ENCODE results near the gene CPNE1. TPM values are rescaled to one million over a fixed set of nuclear protein-coding genes. Genes with fewer than 3 reads are reported as not detected.
A peak's percentile ranks its signal among the peaks of the same experiment; 100 is the strongest.

Gene CPNE1
- total and polyA plus RNA-seq, 11 donors = 25.7 to 75.6 (median 56.0) TPM

DNA sequence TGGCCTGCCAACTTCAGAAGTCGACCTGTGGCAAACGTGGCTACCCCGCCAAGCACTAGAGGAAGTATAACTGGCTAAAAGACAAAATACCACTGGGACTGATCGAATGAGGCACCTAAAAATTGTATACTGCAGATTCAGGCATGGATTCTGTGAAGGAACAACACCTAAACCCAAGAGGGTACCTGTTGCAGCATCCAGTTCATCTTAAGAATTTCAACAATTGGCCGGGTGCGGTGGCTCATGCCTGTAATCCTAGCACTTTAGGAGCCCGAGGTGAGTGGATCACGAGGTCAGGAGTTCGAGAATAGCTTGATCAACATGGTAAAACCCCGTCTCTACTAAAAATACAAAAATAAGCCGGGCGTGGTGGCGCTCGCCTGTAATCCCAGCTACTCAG, 76.3 kb downstream of the CPNE1 start:
- no peak for TF ChIP-seq POLR2A (IDR thresholded peaks at IDR 0.05)
- no peak for TF ChIP-seq CTCF (IDR thresholded peaks at IDR 0.05)
- H3K4me1 ChIP-seq = no peaks in the 10 kb centered on the region
- no peak overlapping the region for H3K27ac ChIP-seq
- H3K36me3 ChIP-seq = no peaks in the 10 kb centered on the region
- H3K27me3 ChIP-seq = no peaks in the 10 kb centered on the region
- no peak overlapping the region for H3K4me3 ChIP-seq
- DNase-seq (no peak), ATAC-seq (no peak)
- intact Hi-C loops (cut with DNase I) = no loop called here
- no peaks in the 10 kb centered on the region for H3K9me3 ChIP-seq
- WGBS, 4 donors = 88 to 92% (median 90%) methylated on average over 14 of the region's 14 CpGs

DNA sequence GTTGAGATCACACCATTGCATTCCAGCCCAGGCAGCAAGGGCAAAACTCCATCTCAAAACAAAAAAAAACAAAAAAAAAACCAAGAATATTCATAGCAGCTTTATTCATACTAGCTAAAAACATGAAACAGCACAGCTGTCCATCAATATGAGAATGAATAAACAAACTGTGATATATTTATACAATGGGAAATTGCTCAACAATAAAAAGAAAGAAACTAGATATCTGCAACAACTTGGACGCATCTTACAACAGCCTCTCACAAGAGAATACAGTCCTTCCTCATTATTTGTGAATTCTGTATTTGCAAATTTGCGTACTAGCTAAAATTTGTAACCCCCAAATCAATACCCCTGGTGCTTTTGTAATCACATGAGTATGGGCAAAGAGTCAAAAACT, 77.3 kb downstream of the CPNE1 start:
- intact Hi-C loops (cut with DNase I) = no loop called here
- Histone ChIP-seq H3K36me3 (no peaks in the 10 kb centered on the region), H3K27ac (no peak overlapping the region), H3K4me1 (no peaks in the 10 kb centered on the region), H3K4me3 (no peak overlapping the region), H3K9me3 (peaks cover 0 to under 1% (median 0%) of the 10 kb centered on the region in 12 donors), H3K27me3 (no peaks in the 10 kb centered on the region)
- WGBS, 4 donors = 81 to 93% (median 88%) methylated on average over 2 of the region's 2 CpGs
- DNase-seq (no peak), ATAC-seq (no peak)
- TF ChIP-seq POLR2A (IDR thresholded peaks at IDR 0.05) (no peak), CTCF (IDR thresholded peaks at IDR 0.05) (no peak)

DNA sequence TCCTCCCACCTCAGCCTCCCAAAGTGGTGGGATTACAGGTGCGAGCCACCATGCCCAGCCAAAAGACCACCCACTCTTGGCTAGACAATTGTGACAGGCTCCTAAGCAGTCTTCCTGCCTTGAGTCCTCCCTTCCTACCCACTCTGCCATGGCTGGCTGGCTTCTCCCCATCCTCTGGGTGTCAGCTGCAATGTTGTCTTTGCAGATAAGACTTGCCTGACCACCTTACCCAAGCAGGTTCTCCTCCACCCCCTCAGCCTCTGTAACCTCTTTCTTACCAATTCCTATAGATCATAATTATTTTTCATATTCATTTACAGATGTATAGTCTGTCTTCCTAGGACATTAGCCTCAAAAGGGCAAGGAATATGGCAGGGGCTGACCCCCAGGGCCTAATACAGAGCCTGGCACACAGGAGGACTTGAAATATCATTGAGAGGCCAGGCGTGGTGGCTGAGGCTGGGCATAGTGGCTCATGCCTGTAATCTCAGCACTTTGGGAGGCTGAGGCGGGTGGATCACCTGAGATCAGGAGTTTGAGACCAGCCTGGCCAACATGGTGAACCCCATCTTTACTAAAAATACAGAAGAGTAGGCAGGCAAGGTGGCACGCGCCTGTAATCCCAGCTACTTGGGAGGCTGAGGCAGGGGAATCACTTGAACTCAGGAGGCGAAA, 77.8 kb downstream of the CPNE1 start:
- no peak for TF ChIP-seq CTCF (IDR thresholded peaks at IDR 0.05)
- TF ChIP-seq POLR2A (IDR thresholded peaks at IDR 0.05) = no peak
- no peak for DNase-seq
- 92 to 94% (median 93%) methylated on average over 6 of the region's 6 CpGs for WGBS, 4 donors
- intact Hi-C loops (cut with DNase I) = no loop called here
- Histone ChIP-seq H3K36me3 (no peaks in the 10 kb centered on the region), H3K4me1 (no peaks in the 10 kb centered on the region), H3K9me3 (peaks cover 0 to 5% (median 0%) of the 10 kb centered on the region in 12 donors), H3K27me3 (no peaks in the 10 kb centered on the region), H3K4me3 (no peak overlapping the region), H3K27ac (no peak overlapping the region)
- no peak for ATAC-seq

DNA sequence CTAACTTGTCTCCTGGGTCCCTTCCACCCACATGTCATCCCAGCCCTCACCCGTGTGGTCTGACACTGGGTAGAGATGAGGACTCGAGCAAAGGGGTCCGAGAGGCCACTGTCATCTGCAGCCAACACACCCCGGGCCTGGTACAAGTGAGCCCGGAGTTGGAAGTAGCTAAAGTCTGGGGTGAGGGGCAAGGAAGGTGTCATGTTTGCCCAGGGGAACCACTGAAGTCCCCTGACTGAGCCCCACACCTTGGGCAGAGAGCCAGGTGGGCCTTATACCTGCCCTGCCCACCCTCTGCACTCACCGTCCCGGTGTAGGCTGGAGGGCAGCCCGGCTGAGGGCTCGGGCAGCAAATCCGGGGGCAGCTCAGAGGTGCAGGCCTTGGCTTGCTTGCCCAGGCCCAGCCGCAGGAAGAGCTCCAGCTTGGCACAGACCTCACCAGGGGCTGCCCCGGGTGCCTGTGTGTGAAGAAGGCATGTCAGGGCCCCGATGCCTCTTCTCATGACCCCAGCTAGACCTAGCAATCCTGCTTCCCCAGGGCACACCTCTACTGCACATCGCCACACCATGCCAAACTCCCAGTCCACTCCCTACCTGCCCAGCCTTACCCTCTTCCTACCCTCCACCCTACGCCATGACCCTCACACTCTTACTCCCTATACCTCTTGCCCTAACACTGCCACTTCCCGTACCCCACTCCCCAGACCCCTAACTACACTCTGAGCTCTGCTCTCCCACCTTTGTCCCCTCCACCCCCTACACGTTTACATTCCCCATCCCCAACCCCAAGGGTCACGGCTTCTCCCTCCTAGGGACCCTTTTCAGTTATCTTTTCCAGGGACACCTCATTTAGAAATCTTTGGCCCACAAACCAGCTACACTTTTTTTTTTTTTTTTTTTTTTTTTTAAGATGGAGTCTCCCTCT, 80.8 kb downstream of the CPNE1 start:
- Histone ChIP-seq H3K4me3 (no peak overlapping the region), H3K27me3 (no peaks in the 10 kb centered on the region), H3K27ac (no peak overlapping the region), H3K36me3 (no peaks in the 10 kb centered on the region), H3K4me1 (no peaks in the 10 kb centered on the region), H3K9me3 (peaks cover 0 to 15% (median 4%) of the 10 kb centered on the region in 12 donors)
- 89 to 91% (median 91%) methylated on average over 13 to 18 of the region's 18 CpGs for WGBS, 4 donors
- intact Hi-C loops (cut with DNase I) = no loop called here
- ATAC-seq (peak in 1 of 4 donors; percentile 27), DNase-seq (no peak)
- TF ChIP-seq POLR2A (IDR thresholded peaks at IDR 0.05) (no peak), CTCF (IDR thresholded peaks at IDR 0.05) (no peak)
